ENCODE measurements around the gene ARHGEF4.

Gene ARHGEF4

DNA sequence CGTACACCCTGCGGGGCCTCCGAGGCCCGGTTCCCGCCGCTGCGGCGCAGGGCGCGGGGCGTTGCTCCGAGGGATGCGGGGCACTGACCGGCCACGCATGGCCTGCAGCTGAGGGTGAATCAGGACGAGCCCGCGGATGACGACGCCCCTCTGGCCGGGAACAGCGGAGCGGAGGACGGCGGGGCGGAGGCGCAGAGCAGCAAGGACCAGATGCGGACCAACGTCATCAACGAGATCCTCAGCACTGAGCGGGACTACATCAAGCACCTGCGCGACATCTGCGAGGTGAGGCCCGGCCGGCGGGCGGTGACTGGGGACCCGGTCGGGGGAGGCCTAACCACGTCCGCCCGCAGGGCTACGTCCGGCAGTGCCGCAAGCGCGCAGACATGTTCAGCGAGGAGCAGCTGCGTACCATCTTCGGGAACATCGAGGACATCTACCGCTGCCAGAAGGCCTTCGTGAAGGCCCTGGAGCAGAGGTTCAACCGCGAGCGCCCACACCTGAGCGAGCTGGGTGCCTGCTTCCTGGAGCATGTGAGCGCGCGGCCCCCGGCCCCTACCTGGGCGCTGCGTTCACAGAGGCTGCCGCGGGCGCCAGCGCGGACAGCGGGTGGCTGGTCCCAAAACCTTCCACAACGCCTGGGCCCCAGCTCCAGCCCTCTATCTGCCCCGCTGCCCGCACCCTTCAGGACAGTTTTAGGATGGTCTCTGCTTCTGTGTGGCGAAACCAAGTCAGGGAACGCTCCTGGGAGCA, 203.4 kb downstream of the ARHGEF4 start:
- Histone ChIP-seq H4K20me1 (peaks cover 0 to 50% (median 4%) of the 10 kb centered on the region in 11 experiments; a peak in 9 of 22 replicates), H3K9me3 (replicated peaks in 1 of 11) (no peaks in the 10 kb centered on the region), H3K4me3 (no peak overlapping the region), H3K9ac (no peak overlapping the region), H3K36me3 (no peaks in the 10 kb centered on the region), H3K4me1 (peaks cover 21 to 43% (median 36%) of the 10 kb centered on the region in 10 experiments), H3K27me3 (peaks cover 0 to 15% (median 6%) of the 10 kb centered on the region in 11 experiments; a peak in 9 of 22 replicates), H3K4me2 (peak overlapping the region in 9 of 11 experiments; percentile 69 to 93 (median 85); a peak in 19 of 22 replicates), H3K27ac (peak overlapping the region in 1 of 11 experiments; percentile 64; a peak in 1 of 22 replicates)
- TF ChIP-seq Cebpa-rat (IDR thresholded peaks at IDR 0.05), result no peak

DNA sequence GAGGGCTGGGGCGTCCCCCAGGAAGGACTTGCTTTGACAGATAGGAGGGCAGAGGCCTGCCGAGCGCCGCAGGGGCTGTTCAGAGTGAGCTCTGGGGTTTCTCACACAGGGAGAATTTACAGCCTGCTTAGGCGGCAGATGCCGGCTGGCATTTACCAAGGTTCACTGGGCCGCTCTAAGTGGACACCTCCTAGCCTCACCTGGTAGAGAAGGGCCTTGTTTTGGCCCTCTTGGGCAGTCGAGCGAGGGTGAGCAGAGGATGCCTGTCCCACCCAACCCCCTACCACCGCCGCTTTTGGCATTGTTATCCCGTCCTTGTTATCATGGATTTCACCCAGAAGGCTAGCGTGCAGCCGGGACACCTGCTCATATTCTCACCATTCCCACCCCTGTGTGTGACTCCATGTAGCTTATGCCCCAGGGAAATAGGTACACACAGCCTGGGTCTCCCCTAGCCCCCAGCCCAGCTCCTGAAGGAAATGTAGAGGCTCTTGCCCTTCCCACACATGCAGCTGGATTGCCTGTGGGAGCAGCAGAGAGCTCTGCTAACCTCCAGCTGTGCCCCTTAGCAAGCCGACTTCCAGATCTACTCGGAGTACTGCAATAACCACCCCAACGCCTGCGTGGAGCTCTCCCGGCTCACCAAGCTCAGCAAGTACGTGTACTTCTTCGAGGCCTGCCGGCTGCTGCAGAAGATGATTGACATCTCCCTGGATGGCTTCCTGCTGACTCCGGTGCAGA, 204.1 kb downstream of the ARHGEF4 start:
- H4K20me1 ChIP-seq, result peaks cover 0 to 58% (median 10%) of the 10 kb centered on the region in 11 experiments; a peak in 13 of 22 replicates
- H3K4me3 ChIP-seq, result no peak overlapping the region
- H3K27ac ChIP-seq, result peak overlapping the region in 2 of 11 experiments; percentile 57 to 64; a peak in 3 of 22 replicates
- H3K27me3 ChIP-seq, result peaks cover 0 to 15% (median 6%) of the 10 kb centered on the region in 11 experiments; a peak in 9 of 22 replicates
- H3K4me1 ChIP-seq, result peaks cover 21 to 43% (median 36%) of the 10 kb centered on the region in 10 experiments
- H3K4me2 ChIP-seq, result peak overlapping the region; percentile 32 to 93 (median 84); a peak in 21 of 22 replicates
- 0 out of 22 replicates have a peak overlapping the region, but pooled peaks of 2 of the 11 experiments have one; percentile 8 to 56 for H3K9ac ChIP-seq
- H3K36me3 ChIP-seq, result peaks cover 0 to 2% (median 0%) of the 10 kb centered on the region in 11 experiments; a peak in 2 of 22 replicates
- TF ChIP-seq Cebpa-rat (IDR thresholded peaks at IDR 0.05), result no peak
- no peaks in the 10 kb centered on the region for H3K9me3 ChIP-seq (replicated peaks in 1 of 11)

DNA sequence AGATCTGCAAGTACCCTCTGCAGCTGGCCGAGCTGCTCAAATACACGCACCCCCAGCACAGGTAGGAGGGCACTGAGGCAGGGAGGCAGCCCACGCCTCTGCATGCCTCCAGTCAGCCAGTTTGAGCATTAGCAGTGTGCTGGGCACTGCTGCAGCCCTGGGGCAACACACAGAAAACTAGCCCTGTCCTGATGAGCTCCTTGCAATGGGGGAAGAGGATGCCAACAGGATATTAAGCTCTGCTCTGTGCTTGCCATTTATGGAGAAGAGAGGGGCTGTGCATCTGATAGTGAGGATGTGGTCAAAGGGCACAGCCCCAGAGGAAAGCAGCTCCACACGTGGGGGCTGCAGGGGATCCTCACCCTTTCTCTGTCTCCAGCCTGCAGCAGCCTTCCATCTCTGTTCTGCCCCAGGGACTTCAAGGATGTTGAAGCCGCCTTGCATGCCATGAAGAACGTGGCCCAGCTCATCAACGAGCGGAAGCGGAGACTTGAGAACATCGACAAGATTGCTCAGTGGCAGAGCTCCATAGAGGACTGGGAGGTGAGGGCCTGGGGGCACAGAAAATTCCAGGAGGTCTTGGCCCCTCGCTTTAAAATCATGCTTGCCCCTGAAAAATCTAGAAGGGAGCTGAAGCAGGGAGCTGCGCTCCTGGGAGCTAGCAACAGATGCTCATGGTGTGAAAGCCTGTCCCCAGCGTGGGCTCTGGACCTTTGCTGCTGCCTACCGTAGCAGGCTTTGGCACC, 204.9 kb downstream of the ARHGEF4 start:
- peak overlapping the region in 7 of 11 experiments; percentile 11 to 64 (median 44); a peak in 11 of 22 replicates for H3K27ac ChIP-seq

DNA sequence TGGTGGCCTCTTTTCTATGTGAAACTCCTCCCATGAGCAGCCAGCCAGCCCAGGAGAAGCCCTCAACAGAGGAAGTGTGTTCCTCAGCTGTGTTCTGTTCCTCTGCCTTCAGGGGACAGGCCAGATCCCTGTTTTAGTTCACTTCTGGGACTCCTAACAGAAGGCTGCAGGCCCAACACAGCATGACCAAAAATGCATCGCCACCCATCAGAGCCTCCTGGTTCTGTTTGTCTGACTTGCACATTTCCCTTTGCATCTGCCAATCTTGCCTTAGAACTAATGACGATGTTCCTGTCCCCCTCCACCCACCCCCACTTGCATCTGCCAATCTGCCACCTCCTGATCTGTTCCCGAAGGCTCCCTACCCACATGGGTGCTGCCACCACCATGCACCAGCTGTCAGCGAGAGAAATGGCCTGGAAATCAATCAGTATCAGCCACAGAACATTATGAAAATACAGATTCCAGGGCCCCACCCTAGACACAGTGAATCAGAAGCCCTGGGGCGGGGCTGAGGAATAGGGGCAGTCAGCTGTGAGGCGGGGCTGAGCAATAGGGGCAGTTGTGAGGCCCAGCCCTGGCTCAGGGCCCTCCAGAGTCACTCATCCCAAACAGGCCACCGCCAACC, 205.5 kb downstream of the ARHGEF4 start:
- Histone ChIP-seq H3K4me1 (peaks cover 21 to 43% (median 36%) of the 10 kb centered on the region in 10 experiments), H3K9me3 (replicated peaks in 1 of 11) (no peaks in the 10 kb centered on the region), H3K27me3 (peaks cover 0 to 15% (median 6%) of the 10 kb centered on the region in 11 experiments; a peak in 9 of 22 replicates), H3K9ac (peak overlapping the region in 6 of 11 experiments; percentile 4 to 56 (median 40); a peak in 6 of 22 replicates), H4K20me1 (peaks cover under 1 to 72% (median 23%) of the 10 kb centered on the region in 11 experiments; a peak in 18 of 22 replicates), H3K4me3 (no peak overlapping the region), H3K4me2 (peak overlapping the region; percentile 32 to 93 (median 84)), H3K36me3 (peaks cover 5 to 16% (median 12%) of the 10 kb centered on the region in 11 experiments; a peak in 21 of 22 replicates), H3K27ac (peak overlapping the region in 6 of 11 experiments; percentile 18 to 64 (median 48); a peak in 10 of 22 replicates)
- TF ChIP-seq Cebpa-rat (IDR thresholded peaks at IDR 0.05), result no peak

More for the DNA sequence above, 204.9 kb downstream of the ARHGEF4 start:
- H3K36me3 ChIP-seq, result peaks cover 0 to 9% (median 5%) of the 10 kb centered on the region in 11 experiments; a peak in 19 of 22 replicates
- peaks cover 0 to 65% (median 18%) of the 10 kb centered on the region in 11 experiments; a peak in 14 of 22 replicates for H4K20me1 ChIP-seq
- no peak for TF ChIP-seq Cebpa-rat (IDR thresholded peaks at IDR 0.05)
- no peak overlapping the region for H3K4me3 ChIP-seq
- H3K27me3 ChIP-seq, result peaks cover 0 to 15% (median 6%) of the 10 kb centered on the region in 11 experiments; a peak in 9 of 22 replicates
- H3K4me1 ChIP-seq, result peaks cover 21 to 43% (median 36%) of the 10 kb centered on the region in 10 experiments
- H3K9me3 ChIP-seq (replicated peaks in 1 of 11), result no peaks in the 10 kb centered on the region
- peak overlapping the region in 6 of 11 experiments; percentile 4 to 56 (median 40); a peak in 6 of 22 replicates for H3K9ac ChIP-seq
- peak overlapping the region; percentile 32 to 93 (median 84) for H3K4me2 ChIP-seq

DNA sequence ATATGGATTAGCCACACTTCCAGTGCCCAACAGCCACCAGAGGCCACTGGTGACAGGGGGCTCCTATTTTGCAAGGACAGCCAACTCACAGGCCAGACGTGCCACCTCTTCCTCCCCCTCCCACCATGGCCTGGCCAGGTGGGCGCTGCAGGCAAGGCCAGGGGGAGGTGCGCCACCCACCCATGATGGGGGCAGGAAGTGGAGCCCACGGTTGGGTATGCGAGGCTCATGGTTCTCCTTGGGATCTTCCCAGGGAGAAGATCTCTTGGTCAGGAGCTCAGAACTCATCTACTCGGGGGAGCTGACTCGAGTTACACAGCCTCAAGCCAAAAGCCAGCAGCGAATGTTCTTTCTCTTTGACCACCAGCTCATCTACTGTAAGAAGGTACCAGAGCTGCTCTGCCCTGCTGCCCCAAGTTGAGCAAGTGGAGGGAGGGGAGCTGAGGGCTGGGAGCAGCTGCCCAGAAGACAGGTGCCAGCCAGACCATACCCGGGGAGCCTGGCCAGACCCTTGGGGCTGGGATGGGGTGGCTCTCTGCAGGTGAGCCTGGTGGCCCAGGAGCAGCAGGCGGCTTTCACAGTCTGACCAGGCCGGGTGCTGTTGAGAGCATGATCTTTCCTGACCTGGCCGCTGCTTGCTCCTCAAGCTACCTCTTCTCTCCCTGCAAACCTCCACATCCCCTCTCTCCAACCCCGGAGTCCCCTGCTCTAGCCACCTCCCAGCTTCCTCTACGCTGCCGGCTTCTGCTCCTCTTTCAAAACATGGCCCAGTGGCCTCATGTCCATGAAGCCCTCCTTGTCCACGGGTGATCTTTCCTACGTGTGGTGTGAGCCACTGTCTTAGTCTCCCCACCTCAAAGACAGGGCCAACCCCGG, 206.7 kb downstream of the ARHGEF4 start:
- Histone ChIP-seq H3K27me3 (peaks cover 0 to 15% (median 6%) of the 10 kb centered on the region in 11 experiments; a peak in 9 of 22 replicates), H3K4me3 (no peak overlapping the region), H3K4me2 (peak overlapping the region in 3 of 11 experiments; percentile 24 to 87 (median 81); a peak in 4 of 22 replicates), H3K9ac (no peak overlapping the region), H3K4me1 (peaks cover 21 to 43% (median 36%) of the 10 kb centered on the region in 10 experiments), H4K20me1 (peaks cover 13 to 76% (median 35%) of the 10 kb centered on the region in 11 experiments), H3K9me3 (replicated peaks in 1 of 11) (no peaks in the 10 kb centered on the region), H3K27ac (no peak overlapping the region), H3K36me3 (peaks cover 17 to 28% (median 24%) of the 10 kb centered on the region in 11 experiments)
- TF ChIP-seq Cebpa-rat (IDR thresholded peaks at IDR 0.05), result no peak

DNA sequence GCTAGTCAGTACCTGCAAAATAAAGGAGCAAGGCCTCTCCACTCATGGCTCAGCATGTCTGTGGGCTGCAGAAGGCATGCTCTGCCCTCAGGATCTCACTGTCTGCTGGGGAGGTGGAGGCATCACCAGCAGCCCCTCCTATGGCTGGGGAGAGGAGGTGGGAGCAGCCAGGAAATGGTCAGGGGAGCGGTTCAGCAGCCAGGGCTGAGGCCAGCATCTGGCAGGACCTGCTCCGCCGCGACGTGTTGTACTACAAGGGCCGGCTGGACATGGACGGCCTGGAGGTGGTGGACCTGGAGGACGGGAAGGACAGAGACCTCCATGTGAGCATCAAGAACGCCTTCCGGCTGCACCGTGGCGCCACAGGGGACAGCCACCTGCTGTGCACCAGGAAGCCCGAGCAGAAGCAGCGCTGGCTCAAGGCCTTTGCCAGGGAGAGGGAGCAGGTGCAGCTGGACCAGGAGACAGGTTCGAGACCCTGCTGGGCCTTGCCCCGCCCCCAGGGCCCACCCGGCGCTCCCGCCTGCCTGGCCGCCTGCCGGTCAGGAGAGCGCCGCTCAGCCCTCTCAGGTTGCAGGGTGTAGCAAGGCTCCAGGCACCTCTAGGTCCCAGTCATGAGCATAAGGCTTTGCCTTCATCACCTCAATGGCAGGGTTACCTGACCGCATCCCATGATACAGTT, 207.5 kb downstream of the ARHGEF4 start:
- no peak for TF ChIP-seq Cebpa-rat (IDR thresholded peaks at IDR 0.05)
- no peak overlapping the region for H3K4me3 ChIP-seq
- no peaks in the 10 kb centered on the region for H3K9me3 ChIP-seq (replicated peaks in 1 of 11)
- H3K27ac ChIP-seq, result no peak overlapping the region
- peaks cover 24 to 36% (median 32%) of the 10 kb centered on the region in 11 experiments for H3K36me3 ChIP-seq
- H4K20me1 ChIP-seq, result peaks cover 16 to 78% (median 43%) of the 10 kb centered on the region in 11 experiments
- H3K4me2 ChIP-seq, result no peak overlapping the region
- H3K9ac ChIP-seq, result no peak overlapping the region
- H3K4me1 ChIP-seq, result peaks cover 21 to 43% (median 36%) of the 10 kb centered on the region in 10 experiments
- H3K27me3 ChIP-seq, result peaks cover 0 to 15% (median 6%) of the 10 kb centered on the region in 11 experiments; a peak in 9 of 22 replicates
